Stimulated activated CD8-positive, alpha-beta memory T cell treated with anti-CD3 and anti-CD28 coated beads, Interleukin-15, amount 100 ng/mL, for 24 hours (primary cell): Measurements from ENCODE around the gene EEFSEC.

Source experiments
- DNase-seq: peaks from one replicate; pipeline ENCODE4 v3.0.0-alpha.2; 2020; ENCODE audit warnings: low read depth

The EEFSEC gene

GRCh38 chr3:128285967-128286321 is 132.7 kb downstream of the EEFSEC start:
- DNase-seq = no peak

GRCh38 chr3:128286691-128287090 is 133.4 kb downstream of the EEFSEC start:
- no peak for DNase-seq

- DNase-seq = no peak
Measured at GRCh38 chr3:128287216-128287615, 133.9 kb downstream of the EEFSEC start.

- DNase-seq = no peak
Measured at GRCh38 chr3:128289534-128289933, 136.3 kb downstream of the EEFSEC start.

- DNase-seq = no peak
Measured at GRCh38 chr3:128290484-128290883, 137.2 kb downstream of the EEFSEC start.

GRCh38 chr3:128293930-128294329 is 140.6 kb downstream of the EEFSEC start:
- no peak for DNase-seq

GRCh38 chr3:128294999-128295468 is 141.8 kb downstream of the EEFSEC start:
- DNase-seq = no peak

GRCh38 chr3:128296469-128297251 is 143.4 kb downstream of the EEFSEC start:
- DNase-seq = no peak

- no peak for DNase-seq
Measured at GRCh38 chr3:128297401-128298138, 144.3 kb downstream of the EEFSEC start.

GRCh38 chr3:128301186-128302023 is 148.1 kb downstream of the EEFSEC start:
- DNase-seq = no peak

GRCh38 chr3:128306481-128306880 is 153.2 kb downstream of the EEFSEC start:
- no peak for DNase-seq

GRCh38 chr3:128307029-128307633 is 153.8 kb downstream of the EEFSEC start:
- DNase-seq = no peak

GRCh38 chr3:128307781-128308469 is 154.6 kb downstream of the EEFSEC start:
- no peak for DNase-seq

GRCh38 chr3:128309026-128309425 is 155.7 kb downstream of the EEFSEC start:
- DNase-seq = no peak

GRCh38 chr3:128310286-128311058 is 157.2 kb downstream of the EEFSEC start:
- no peak for DNase-seq

- DNase-seq = no peak
Measured at GRCh38 chr3:128311441-128311844, 158.2 kb downstream of the EEFSEC start.

- DNase-seq = no peak
Measured at GRCh38 chr3:128312271-128312670, 159.0 kb downstream of the EEFSEC start.

GRCh38 chr3:128313071-128313725 is 159.9 kb downstream of the EEFSEC start:
- DNase-seq = no peak

- DNase-seq = no peak
Measured at GRCh38 chr3:128313935-128314334, 160.7 kb downstream of the EEFSEC start.

- no peak for DNase-seq
Measured at GRCh38 chr3:128315313-128315712, 162.0 kb downstream of the EEFSEC start.
